Caki2 (cell line): ENCODE results near the gene KRTAP10-3. TPM values are rescaled to one million over a fixed set of nuclear protein-coding genes. Genes with fewer than 3 reads are reported as not detected.
"Not testable (repeated sequence)": the region's sequence is repeated elsewhere in the genome, so short reads cannot be mapped to it uniquely, and the experiment has no call there.

Experiments
- DNase-seq: peaks from one replicate; pipeline ENCODE4 v3.0.0-alpha.2; 2015; ENCODE audit warnings: low read depth
- in situ Hi-C: cut with HindIII; loops from 2 replicates; pipeline ENCODE4 v1.10.0; 2016; ENCODE audit warnings: low sequenced_read_pairs, low pct_unique_long_range_greater_than_20kb, mixed read lengths
- total RNA-seq: library from RNA; depleted of rRNA; stranded (reverse); fragments of >200 nt; shearing (Covaris generic); gene quantifications from 2 replicates; pipeline ENCODE4 v1.2.3, GENCODE V29; 2014; ENCODE audit warnings: low replicate concordance

The KRTAP10-3 gene
- total RNA-seq, 1 experiment from 2014 or later, result not detected

DNA sequence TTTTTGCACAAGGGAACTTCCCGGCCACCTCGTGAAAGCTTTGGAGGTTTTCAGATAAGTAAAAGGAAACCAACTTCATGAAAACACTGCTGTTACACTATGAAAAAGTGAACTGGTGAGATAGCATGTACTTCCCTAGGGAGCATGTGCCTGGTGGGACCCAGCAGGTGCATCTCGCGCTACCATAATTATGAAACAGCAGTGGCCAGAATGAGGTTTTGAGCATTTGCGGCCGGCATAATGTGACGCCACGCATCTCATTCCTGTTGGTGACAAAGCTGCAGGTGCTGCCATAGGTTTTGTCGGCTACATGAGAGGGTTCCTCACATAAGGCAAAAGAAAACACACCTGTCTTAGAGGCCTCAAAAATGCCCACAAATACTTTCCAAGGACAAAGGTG is 1.7 kb downstream of the KRTAP10-3 start:
- DNase-seq, result no peak
- in situ Hi-C loops, result no loop called here

DNA sequence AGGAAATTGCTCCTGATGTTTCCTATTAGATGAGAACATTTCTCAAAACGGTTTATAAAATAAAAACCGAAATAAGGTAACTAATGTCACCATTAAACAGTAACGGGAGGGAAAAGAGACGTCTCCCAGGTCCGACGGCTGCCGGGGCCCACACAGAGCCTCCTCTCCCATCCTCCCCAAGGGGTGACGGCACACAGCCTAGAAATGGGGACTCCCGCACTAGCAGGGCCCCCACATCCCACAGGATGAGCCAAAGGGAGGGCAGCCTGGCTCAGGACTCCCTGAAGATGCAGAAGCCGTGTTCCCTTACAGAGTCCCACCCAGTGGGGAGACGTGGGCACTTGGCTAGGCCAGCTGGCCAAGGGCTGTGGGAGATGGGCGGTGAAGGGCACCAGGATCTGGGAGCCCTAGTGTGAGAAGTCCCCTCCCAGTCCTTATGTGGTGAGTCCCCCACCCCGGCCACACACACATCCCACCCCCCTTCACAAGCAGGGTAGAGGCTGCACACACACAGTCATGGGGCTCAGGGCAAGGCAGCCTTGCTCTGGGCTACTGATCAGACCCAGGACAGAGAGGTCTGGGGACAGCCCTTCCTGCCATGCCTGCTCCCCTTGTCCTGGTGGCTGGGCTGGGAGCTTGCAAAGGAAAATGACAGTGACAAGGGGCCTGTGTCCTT is 3.3 kb downstream of the KRTAP10-3 start:
- DNase-seq, result no peak
- in situ Hi-C loops, result no loop called here

DNA sequence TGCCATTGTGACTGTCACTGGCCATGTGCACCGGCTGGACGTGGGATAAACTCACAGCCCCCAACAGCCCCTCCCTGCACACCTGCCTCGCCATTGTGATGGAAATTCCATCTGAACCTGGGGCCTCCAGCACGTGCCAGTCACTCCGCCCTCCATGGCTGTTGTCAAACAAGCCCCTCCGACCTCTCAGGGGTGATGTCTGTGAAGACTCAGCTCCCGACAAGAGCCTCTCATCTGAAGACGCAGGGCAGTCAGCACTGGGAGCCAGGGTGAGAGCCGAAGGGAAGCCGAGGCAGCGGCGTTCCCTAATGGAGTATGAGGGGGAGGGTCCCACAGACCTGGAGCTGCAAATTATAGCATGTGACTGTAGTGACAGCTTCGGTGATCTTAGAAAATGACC is 5.9 kb downstream of the KRTAP10-3 start:
- in situ Hi-C loops, result no loop called here
- DNase-seq, result no peak

DNA sequence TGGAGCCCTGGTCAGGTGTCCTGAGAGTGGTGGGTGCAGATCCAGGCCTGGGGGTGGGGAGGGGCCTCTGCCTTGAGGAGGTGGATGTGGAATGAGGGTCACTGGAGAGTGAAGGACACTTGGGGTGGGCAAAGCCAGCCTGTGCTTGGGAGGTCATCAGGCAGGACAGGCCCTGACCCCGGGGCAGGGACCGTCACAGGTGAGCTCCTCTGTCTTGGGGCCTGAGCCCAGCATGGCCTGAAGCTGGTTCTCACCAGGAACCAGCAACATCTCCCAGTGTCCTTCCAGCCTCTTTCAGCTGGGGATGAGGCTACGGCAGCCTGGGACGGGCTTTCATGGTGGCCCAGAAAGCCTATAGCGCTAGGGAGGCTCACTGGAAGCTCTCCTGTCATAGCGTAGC is 6.5 kb downstream of the KRTAP10-3 start:
- in situ Hi-C loops, result no loop called here

DNA sequence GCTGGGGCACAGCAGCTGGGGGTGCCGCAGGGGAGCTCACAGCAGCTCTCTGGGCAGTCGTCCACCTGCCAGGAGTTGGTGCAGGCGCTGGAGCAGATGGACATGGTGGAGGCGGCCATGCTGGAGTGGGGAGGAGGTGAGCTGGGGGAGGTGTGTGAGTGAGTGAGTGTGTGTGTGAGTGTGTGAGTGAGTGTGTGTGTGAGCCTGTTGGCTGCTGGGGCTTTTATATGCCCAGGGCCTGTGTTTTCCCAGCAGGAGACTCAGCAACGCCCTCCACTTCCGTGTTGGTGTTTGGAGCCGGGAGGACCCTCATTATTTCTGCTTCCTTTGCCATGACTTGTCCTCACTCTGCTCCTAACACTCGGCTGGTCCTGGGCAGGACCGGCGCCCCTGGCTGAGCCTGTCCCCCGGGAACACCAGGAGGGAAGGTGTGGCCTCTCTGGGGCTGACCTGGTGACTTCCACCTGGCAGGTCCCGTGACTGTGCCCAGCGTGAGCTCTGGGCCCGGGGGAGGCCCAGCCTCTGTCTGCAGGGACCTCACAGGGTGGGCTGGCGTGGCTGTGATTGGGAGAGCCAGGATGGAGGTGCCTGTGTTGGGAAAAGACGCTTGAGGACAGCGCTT is 7.1 kb downstream of the KRTAP10-3 start, which contains the start of gene KRTAP10-2:
Gene KRTAP10-2 (minus strand): TSS at position 166 of the 622 bp plus-strand sequence. CDS start 47 bp downstream, at position 119.
- in situ Hi-C loops, result no loop called here
- DNase-seq, result no peak

More for the DNA sequence above, 6.5 kb downstream of the KRTAP10-3 start:
- DNase-seq, result no peak

DNA sequence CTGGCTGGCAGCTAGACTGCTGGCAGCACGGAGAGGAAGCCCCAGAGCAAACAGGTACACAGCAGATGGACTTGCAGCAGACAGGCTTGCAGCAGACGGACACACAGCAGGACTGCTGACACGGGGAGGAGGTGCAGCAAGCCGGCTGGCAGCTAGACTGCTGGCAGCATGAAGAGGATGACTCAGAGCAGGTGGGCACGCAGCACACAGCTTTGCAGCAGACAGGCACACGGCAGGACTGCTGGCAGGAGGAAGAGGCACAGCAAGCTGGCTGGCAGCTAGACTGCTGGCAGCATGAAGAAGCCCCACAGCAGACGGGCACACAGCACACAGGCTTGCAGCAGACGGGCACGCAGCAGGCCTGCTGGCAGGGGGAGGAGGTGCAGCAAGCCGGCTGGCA is 7.8 kb downstream of the KRTAP10-3 start:
- in situ Hi-C loops, result no loop called here
- DNase-seq, result no peak

DNA sequence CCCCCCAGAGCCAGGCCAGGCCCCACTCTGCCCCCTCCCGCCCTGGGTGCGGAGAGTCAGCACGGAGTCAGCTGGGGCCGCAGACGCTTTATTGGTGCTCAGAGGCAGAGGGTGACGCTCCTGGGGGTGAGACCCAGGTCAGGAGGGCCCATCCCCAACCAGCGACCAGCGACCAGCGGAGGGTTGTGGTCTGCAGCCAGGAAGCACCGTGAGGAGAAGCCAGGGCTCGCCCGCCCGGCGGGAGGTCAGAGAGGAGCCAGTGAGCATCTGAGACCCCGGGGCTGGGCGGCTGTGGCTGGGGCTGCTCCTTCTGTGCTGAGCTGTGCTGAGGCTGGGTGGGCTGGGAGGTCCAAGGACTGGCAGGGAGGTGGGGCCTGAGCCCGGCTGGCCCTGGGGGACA is 8.3 kb downstream of the KRTAP10-3 start:
- DNase-seq, in situ Hi-C loops: not testable (repeated sequence)

DNA sequence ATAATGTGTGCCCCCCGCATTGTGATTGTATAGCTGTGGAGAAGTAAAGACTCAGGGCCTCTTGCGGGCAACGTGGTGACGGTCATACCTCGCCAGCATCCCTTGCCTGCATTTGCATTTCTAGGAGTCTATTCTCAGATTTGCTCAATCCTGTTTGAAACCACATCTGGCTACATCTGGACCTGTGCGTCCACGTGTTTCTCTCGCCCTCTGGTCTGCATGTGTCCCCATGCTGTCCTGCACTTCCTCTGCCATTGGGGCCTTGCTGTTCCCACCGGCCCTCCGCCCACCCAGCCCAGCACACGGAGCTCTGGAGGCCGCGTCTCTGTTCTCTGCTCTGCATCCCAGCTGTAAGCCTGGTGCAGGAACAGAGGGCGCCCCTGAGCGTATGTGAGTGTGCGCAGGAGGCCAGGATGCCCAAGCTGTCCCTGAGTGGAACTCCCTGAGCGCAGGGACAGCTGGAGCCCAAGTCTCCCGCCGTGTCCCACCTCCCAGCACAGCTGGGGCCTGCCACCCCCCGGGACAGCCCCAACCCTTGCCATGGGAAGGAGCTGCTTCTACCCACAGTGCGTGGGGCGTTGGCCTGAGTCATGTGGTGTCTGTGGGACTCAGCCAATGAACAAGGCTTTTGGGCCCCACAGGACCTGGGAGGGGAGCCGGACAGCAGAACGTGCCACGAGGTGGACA is 8.9 kb downstream of the KRTAP10-3 start:
- DNase-seq, result no peak
- in situ Hi-C loops, result no loop called here

DNA sequence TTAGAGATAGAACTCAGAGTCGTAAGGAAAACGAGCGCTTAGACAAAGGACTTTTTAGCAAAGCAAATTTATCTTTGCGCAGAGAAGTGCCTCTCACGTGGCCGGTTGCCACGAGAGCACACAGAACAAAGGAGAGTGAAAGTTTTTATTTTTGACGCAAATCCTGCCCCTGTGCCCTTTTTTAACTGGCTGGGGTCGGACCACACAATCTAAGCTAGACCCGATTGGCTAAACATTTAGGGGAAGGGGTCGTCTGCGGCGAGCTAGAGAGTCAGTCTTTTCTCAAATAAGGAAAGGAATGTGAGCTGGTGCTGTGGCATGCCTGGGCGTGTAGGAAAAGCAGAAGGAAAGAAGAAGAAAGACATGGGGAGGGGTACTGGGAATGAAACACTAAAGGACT is 9.7 kb downstream of the KRTAP10-3 start:
- in situ Hi-C loops, result no loop called here
- no peak for DNase-seq

DNA sequence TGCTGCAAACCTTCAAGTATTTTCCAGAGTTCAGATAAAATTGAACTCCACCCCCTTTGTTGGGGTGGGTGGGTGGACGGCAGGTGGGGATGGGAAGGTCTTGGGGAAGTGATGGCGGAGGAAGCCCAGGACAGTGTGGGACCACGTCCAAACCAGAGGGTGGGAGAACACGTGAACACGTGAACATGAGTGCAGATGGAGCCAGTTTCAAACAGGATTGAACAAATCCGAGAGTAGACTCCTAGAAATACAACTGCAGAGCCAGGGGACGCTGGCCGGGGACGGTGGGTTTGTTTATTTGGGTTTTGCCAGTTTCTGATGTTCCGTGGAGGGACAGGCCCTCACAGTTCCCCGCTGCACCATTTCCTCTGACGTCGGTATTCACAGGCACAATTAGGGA is 10.2 kb downstream of the KRTAP10-3 start:
- DNase-seq, result no peak
- in situ Hi-C loops, result no loop called here

DNA sequence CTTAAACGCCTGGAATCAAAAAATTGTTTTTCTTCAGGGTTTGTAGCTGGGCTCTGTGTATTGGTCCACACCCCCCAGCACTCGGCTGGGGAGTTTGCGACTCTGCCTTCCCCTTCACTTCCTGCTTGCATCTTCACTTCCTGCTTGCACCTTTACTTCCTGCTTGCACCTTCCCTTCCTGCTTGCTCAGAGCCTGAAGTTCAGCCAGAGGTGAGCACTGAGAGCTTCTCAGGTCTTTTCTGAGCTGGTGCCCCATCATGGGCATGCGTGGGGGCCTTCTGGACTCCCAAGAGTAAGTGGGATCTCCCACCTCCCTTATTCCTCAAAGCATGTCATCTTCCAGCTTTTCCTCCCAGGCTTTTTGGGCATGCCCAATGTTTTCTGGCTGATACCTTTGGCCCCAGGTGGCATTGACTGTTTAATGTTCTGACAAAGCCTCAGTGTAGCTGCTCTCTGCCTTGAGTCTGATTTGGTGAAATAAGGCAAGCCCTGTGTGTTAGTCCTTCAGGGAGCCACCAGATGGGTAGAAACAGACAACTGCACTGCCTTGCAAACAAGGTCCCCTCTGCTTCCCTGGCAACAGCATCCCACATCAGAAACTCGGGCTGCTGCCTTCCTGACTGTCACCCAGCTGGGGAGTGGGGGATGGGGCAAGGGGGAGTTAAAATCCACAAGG is 10.8 kb downstream of the KRTAP10-3 start:
- DNase-seq, result no peak
- in situ Hi-C loops, result no loop called here

DNA sequence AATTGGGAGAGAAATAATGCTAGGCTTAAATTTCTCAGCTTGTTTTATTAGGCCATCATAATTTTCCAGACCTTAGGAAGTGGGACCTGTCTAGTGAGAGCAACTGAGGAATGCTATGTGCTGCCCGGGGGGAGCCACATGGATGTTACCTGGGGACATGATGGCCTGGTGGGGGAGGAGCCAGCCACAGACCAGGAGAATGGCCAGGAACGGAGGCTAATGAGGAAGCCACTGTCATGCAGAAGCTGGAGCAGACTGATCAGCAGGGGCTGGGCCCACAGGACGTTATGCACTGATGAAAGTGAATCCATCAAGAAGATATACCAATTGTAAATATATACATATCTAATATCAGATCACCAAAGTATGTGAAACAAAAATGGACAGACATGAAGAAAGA is 14.0 kb downstream of the KRTAP10-3 start:
- in situ Hi-C loops, result no loop called here
- DNase-seq, result no peak

DNA sequence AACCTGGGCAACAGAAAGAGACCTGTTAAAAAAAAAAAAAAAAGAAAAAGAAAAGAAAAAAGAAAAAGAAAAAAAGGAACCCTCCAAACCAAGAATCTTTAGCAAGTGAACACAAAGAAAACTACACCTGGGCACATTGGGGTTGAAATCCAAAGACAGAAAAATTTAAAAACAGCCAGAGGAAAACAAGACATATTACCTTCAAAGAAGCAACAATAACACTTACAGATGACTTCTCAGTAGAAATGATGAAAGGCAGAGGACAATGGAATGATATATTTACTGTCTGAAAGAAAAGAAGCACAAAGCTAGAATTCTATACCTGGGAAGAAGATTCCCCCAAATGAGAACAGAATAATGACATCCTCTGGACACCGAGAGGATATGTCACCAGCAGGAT is 15.9 kb downstream of the KRTAP10-3 start:
- in situ Hi-C loops, result no loop called here

DNA sequence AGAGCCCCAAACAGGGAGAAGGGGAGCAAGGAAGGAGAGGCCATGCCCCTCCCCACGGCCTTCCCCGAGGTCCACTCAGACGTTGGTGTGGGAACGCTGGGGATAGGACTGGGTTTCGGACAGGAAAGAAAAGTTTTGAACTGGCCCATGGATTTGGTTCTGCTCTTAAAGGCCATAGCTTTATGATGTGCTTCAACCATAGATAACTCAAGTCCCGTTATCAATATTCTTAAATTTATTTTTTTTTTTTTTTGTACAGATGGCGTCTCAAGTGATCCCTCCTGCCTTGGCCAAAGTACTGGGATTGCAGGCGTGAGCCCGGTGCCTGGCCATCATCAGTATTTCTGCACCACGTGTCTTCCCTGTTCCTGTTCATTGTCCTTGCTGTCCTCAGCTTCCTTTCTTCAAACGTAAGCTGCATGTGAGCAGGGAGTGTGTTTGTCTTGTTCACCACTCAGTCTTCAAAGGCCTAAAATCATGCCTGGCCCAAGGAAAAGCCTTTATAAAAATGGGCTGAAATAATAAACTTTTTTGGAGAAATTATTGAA is 17.8 kb downstream of the KRTAP10-3 start:
- in situ Hi-C loops, result no loop called here
- DNase-seq, result no peak

More for the DNA sequence above, 15.9 kb downstream of the KRTAP10-3 start:
- no peak for DNase-seq

DNA sequence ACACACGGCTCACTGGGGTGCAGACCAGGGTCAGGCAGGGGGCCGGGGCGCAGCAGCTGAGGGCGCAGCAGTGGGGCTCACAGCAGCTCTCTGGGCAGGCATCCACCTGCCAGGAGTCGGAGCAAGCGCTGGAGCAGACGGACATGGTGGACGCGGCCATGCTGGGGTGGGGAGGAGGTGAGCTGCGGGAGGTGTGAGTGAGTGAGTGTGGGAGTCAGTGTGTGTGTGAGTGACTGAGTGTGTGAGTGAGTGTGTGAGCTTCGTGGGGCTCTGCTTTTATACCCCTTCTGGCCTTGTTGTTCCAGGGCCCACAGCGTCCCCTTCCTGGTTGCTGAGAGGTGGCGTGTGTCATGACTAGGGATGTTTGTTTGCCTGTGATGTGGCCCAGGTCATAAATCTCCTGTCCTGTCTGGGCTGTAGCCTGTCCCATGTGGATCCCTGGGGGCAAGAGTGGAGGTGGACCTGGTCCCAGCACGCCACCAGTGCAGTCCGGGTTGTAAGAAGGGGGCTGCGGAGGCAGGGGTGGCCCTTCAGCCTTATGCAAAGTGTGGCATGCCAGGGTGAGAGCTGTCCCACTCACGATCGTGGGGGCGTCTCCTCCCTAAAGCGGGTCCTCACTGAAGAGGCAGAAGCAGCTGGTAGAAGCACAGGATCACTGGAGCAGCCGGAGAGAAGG is 18.5 kb downstream of the KRTAP10-3 start, which contains the start of gene KRTAP10-1:
Gene KRTAP10-1 (minus strand): TSS at position 205 of the 676 bp plus-strand sequence. CDS start 45 bp downstream, at position 160.
- DNase-seq, result no peak

DNA sequence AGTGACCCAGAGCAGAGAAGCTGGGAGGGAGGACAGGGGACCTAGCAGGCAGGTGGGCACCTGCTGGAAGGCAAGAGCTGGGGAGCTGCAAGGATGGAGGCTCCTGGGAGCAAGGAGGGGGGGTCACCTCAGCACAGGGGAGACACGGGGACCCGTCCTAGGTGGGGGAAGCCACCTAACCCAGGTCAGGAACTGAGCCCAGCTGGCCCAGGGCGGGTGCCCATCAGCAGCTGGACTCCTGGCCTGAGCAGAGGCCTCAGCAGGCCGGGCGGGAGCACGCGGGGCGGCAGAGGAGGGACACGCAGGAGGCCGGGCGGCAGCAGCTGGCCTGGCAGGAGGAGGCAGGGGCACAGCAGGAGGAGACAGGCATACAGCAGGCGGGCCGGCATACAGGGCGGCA is 19.5 kb downstream of the KRTAP10-3 start:
- DNase-seq, result no peak
- in situ Hi-C loops, result no loop called here

More for the DNA sequence above, 18.5 kb downstream of the KRTAP10-3 start, which contains the start of gene KRTAP10-1:
- in situ Hi-C loops, result no loop called here

DNA sequence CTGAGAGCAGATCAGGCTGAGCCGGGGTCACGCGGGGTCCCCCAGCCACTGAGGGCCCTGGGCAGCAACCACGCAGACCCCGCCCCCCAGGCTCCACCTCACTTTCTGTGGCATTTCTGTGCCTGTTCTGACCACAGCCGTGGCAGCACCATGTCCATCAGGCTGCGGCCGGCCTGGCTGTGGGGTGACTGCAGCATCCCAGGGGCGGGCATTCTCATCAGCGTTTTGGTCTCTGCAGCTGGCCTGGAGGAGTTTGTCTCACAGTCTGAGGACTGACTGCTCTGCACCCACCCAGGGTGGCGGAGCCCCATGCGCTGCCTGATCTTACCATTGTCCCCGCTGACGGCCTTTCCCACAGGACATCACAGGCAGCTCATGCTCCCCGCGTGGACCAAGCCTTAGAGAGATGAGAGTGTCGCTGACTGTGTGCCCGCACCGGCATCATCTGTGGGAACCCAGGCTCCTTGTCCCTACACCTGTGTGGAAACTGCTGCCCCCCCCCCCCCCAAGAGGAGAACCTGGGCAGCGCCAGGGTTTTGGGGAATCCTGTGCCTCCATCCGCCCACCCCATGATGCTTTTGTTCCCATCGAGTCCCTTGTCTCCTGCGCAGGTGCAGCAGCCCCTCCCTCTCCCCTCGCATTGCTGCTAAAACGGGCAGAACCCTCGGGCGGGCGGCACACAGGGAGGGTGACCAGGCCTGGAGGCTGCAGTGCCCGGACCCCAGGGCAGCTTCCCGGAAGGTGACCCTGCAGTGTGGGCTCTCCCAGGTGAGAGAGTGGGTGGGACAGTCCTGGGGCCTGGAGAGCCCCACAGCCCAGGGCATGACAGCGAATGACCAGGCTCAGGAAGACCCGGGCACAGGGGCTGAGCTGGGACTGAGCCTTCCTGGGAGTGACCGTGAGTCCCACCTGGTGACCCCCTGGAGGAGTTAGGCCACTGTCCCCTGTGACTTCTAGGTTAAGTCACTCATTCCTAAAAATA is 20.4 kb downstream of the KRTAP10-3 start:
- DNase-seq, result no peak
- in situ Hi-C loops, result no loop called here
